GM21717 (cell line): ENCODE data around the gene CARD11.

Experiments used
- ATAC-seq: cut with Tn5 transposase; IDR thresholded peaks from one replicate; pipeline ENCODE4 v1.9.1; 2021; ENCODE audit warnings: mild to moderate bottlenecking, moderate library complexity; ENCODE audit not compliant: unreplicated experiment

Gene CARD11

GRCh38 chr7:2880874-2881533 lies 162.7 kb downstream of the CARD11 start:
- no peak for ATAC-seq

DNA sequence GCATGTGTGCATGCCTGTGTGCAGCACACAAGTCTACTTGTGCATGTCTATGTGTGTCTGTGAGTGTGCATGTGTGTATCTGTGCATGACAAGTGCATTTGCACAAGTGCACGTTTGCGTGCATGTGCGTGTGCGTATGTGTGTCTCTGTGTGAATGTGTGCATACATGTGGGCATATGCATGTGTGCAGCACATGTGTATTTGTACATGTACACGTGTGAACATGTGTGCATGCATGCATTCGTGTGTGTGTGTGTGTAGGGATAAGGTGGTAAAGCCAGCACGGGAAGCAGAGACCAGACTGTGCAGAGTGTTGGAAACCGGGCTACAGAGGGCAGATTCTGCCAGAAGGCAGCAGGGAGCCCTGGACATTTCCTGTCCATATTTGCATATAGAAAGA lies 163.6 kb downstream of the CARD11 start:
- no peak for ATAC-seq

- no peak for ATAC-seq
Measured at GRCh38 chr7:2879354-2879753, 164.3 kb downstream of the CARD11 start.

GRCh38 chr7:2878306-2878705 lies 165.4 kb downstream of the CARD11 start:
- no peak for ATAC-seq

DNA sequence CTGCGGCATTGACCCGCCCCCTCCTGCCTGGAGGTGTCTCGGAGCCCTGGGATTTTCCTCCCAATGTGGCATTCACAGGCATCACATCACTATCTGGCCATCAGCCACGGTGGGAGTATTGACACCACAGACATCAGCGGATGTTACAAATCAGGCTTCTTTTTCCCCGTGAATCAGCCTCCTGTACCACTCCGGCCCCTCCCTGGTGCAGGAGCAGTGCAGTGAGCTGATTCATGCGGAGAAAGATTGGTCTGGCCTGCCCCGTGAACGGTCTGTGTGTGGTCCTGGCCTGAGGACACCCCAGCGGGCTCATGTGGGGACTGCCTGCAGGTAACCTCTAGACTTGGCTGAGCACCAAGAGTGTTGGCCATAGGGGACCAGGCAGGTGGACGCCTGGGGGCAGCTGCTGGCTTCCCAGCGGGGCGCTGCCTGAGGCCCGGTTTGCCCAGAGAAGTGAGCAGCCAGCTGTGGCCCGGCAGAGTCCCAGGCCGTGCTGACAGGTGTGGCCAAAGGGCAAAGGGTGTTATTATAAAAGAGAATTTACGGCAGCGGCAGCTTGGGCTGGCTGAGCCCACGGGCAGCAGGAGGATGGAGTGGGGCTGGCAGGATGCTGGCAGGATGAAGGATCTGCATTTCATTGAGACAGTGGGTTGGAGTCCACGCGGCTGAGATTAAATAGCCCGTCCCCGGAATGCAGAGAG lies 167.5 kb downstream of the CARD11 start:
- ATAC-seq = no peak

GRCh38 chr7:2873686-2874551 lies 169.7 kb downstream of the CARD11 start:
- ATAC-seq = no peak

DNA sequence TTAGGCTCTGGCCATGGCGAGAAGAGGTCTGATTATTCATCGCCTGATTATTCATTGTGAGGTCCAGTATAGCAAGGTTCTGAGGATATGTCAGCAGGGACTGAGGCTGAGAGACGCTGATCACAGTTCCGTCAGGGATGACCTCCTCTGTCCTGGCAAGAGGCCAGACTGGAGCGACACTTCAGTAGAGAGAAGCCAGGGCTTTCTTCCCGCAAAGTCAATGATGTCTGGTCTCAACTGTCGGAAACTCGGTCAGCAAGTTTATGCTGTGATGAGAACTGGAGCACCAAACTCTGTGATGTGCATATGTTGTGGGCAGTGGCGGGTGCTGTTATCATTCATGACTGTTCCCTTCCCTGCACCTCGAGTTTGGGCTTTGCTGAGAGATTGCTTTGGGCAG lies 170.5 kb downstream of the CARD11 start:
- ATAC-seq = no peak

- no peak for ATAC-seq
Measured at GRCh38 chr7:2872296-2872874, 171.3 kb downstream of the CARD11 start.

DNA sequence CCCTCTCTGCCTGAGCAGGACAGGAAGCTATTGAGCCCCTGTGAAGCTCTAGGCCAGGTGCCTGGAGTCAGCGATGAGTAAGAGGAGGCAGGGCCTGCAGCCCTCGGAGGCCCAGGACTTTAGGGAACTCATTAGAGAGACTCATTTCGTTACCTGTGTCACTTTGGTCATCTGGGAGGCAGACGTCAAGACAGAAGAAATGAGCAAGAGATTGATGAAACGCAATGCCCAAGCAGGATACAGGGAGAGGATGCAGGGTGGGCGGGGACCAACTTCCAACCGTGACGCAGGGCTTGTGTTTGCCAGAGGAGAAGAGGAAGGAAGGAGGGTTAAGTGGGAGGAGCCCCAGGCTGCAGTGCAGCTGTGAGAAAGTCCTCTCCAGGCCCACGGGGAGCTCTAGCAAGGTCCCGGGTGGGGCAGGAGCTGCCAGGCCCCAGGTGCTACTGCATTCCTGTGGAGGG lies 173.2 kb downstream of the CARD11 start:
- ATAC-seq = no peak

GRCh38 chr7:2869981-2870380 lies 173.7 kb downstream of the CARD11 start:
- no peak for ATAC-seq

DNA sequence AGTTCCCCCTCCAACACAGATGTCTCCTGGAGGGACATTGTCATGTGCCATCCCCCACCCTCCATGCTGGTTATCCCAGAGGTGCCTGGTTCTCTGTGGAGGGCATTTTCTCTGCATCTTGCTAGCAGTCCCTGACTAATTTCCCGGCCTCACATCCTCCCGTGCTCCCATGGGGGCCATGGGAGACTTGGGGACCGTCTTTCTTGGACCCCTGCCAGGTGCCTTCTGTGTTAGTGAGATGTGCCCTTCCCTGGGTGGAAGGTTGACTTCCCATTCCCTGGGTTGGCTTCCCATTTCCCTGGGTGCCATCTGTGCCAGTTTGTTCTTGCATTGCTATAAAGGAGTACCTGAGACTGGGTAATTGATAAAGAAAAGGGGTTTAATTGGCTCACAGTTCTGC lies 177.1 kb downstream of the CARD11 start:
- no peak for ATAC-seq

DNA sequence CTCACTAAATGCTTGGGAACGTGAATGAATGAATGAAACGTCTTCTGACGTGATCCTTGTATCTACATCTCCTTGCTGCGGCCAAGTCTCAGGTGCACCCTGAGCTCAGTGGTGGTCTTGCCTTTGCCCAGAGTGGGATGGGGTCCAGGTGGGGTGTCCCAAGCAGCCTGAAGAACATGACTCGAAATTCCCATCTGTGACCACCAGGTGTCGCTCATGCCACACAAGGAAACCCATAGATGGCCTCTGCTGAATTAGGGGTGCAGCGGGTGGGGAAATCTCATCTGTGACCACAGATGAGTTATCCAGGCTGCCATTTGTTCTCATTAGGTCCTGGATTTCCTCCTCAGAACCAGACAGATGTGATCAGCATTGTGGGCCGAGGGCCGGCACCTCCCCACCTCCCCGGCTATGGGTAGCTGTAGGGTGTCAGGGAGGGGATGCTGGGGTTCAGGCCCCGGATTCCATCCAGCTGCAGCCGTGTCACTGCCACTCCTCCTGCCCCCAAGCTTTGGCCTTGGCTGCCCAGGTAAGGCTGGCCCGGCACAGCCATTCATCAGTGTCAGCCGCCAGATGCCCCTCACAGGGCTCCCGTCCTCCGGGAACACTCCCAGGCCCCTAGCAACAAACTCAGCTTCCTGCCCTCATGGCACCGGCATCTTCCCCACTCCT lies 178.5 kb downstream of the CARD11 start:
- ATAC-seq = no peak

GRCh38 chr7:2864204-2864985 lies 179.3 kb downstream of the CARD11 start:
- ATAC-seq = no peak

DNA sequence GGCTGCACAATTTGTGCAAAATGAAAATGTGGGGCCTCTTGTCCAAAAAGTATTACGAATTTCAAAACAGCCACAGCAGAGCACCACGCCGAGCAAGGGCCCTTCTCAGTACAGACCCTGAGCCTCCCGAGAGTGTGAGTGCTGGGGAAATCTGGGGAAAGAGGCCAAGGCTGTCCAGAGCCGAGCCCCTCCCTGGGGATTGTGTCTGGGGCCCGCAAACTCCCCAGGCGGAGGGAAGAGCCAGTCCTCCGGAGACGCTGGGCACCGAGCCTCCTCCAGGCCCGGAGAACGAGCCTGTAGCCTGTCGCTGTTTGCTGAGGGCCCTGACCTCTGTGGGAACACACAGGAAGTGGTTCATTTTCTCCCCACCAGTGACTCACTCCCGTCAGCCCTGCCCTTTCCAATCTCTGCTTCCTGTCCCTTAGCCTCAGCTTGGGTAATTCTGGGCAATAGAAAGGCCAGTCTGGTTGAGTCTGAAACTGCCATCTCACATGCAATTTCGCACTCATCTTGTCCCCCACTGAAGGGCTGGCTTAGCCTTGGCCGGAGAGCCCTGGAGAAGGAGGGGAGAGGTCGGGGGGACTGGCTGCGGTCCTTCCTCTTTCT lies 180.1 kb downstream of the CARD11 start:
- peak; percentile 95 for ATAC-seq

- no peak for ATAC-seq
Measured at GRCh38 chr7:2862831-2863361, 180.8 kb downstream of the CARD11 start.

GRCh38 chr7:2861509-2861908 lies 182.2 kb downstream of the CARD11 start:
- no peak for ATAC-seq

- ATAC-seq = no peak
Measured at GRCh38 chr7:2860627-2861133, 183.0 kb downstream of the CARD11 start.

- no peak for ATAC-seq
Measured at GRCh38 chr7:2859952-2860351, 183.7 kb downstream of the CARD11 start.

DNA sequence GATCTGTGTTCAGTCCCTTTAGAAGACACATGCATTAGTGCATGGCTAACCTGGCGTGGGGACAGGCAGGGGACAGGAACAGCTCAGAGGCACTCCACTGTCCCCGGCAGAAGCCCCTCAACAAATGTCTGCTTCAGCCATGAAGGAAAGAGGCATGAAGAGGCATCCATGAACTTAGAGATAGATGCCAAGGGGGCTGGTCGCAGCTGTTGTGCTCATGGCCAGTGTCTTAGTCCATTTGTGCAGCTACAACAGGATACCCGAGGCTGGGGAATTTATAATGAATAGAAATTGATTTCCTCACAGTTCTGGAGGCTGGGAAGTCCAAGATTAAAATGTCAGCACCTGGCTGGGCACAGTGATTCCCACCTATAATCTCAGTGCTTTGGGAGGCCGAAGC lies 185.0 kb downstream of the CARD11 start:
- ATAC-seq = no peak
